ENCODE data around the gene KCNT1.

DNA sequence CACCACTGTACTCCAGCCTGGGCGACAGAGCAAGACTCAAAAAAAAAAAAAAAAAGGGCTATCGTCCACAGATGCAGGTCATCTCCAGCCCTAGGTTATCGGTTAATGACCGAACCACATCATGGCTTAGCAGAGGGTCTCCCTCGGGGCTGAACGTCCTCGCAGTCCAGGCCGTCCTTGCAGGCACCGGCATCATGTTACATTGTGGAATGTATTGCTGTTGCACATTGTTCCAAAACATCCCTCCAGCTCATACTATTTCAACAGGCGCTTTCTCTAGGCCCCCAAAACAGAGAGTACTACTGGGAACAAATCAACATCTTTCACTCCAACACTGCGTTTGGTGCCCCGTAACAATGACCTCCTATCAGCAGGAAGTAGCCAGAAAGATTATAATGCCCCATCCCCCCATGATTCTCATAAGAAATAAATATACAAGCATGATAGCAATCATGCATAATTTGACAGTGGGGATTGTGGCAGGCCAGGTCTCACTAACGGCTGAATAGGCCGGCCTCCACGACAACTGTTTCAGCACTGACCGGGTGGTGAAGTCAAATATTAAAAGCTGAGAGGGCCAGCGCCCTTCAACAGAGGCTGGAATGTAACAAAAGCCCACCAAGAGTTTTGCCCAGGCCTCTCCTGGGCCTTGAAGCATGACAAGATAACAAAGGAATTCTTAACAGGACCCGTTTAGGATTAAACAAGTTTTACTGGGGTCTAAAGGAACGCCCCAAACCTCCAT is 40.0 kb upstream of the KCNT1 start:
- TF ChIP-seq, protein P1, sequence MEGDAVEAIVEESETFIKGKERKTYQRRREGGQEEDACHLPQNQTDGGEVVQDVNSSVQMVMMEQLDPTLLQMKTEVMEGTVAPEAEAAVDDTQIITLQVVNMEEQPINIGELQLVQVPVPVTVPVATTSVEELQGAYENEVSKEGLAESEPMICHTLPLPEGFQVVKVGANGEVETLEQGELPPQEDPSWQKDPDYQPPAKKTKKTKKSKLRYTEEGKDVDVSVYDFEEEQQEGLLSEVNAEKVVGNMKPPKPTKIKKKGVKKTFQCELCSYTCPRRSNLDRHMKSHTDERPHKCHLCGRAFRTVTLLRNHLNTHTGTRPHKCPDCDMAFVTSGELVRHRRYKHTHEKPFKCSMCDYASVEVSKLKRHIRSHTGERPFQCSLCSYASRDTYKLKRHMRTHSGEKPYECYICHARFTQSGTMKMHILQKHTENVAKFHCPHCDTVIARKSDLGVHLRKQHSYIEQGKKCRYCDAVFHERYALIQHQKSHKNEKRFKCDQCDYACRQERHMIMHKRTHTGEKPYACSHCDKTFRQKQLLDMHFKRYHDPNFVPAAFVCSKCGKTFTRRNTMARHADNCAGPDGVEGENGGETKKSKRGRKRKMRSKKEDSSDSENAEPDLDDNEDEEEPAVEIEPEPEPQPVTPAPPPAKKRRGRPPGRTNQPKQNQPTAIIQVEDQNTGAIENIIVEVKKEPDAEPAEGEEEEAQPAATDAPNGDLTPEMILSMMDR (IDR thresholded peaks at IDR 0.05; ENCODE audit: insufficient read depth, low read depth, low read length): no peak
- TF ChIP-seq EZH2 (IDR thresholded peaks at IDR 0.05; ENCODE audit: insufficient read depth, low read length): no peak
